Neural progenitor cell (in vitro differentiated cells): ENCODE measurements around the gene CD59.

Experiments used
- EZH2phosphoT487 ChIP-seq: fragments of 200-600 bp; sonication (generic); IDR thresholded peaks from 2 replicates; pipeline ENCODE4 v1.6.1; 2017; ENCODE audit warnings: antibody characterized with exemption
- TF ChIP-seq, protein P1 (sequence below): fragments of 200-600 bp; sonication (generic); IDR thresholded peaks from 2 replicates; pipeline ENCODE4 v1.5.1; 2017; ENCODE audit warnings: antibody characterized with exemption, mild to moderate bottlenecking

DNA sequence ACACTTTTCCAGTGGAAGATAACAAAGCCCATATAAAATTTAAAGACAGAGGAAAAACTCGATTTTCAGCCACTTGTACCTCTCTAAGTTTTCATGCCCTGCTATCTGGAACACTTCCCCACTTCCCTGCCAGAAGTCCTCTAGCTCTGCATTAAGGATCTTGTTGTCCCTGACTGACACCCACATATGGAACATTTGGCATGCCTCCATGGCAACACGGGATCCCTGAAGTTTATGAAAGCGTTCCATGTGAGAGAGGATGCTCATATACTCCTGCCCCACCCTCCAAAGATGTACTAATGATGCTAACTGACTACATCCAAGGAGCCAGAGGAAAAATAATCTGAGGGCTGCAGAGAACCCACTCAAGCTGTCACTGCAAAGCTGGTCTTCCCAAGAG, 26.8 kb downstream of the CD59 start:
- TF ChIP-seq, protein P1, sequence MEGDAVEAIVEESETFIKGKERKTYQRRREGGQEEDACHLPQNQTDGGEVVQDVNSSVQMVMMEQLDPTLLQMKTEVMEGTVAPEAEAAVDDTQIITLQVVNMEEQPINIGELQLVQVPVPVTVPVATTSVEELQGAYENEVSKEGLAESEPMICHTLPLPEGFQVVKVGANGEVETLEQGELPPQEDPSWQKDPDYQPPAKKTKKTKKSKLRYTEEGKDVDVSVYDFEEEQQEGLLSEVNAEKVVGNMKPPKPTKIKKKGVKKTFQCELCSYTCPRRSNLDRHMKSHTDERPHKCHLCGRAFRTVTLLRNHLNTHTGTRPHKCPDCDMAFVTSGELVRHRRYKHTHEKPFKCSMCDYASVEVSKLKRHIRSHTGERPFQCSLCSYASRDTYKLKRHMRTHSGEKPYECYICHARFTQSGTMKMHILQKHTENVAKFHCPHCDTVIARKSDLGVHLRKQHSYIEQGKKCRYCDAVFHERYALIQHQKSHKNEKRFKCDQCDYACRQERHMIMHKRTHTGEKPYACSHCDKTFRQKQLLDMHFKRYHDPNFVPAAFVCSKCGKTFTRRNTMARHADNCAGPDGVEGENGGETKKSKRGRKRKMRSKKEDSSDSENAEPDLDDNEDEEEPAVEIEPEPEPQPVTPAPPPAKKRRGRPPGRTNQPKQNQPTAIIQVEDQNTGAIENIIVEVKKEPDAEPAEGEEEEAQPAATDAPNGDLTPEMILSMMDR = no peak
- TF ChIP-seq EZH2phosphoT487 = no peak
